K562 (cell line): Measurements from ENCODE around the gene USP11. TPM values are rescaled to one million over a fixed set of nuclear protein-coding genes. Genes with fewer than 3 reads are reported as not detected.

Experiments used
- ATAC-seq: fragments of 200-7000 bp; cut with Tn5 transposase; 3 replicates; pipeline ENCODE4 v1.9.1; 2020; ENCODE audit warnings: moderate library complexity
- BruUV-seq: library from RNA; stranded (reverse); fragments of 400-500 nt; replicated peaks from 2 replicates; lab custom pipeline; 2021; lab: Mats Ljungman, UMichigan
- CTCF ChIA-PET: fragments of 300-600 bp; formaldehyde crosslinking; extraction: SDS; loops from one replicate; lab custom pipeline; 2021; ENCODE audit warnings: low intra/inter-chr PET ratio; lab: Yijun Ruan, JAX
- POLR2A ChIA-PET: fragments of 300-600, 350-650 bp; sonication (Branson Sonifier 250); formaldehyde crosslinking; extraction: SDS; loops from one replicate; lab custom pipeline; 2021; ENCODE audit warnings: antibody characterized with exemption, inconsistent platforms; lab: Yijun Ruan, JAX
- DNase-seq, 4 experiments: peaks; one replicate each; pipeline versions ENCODE4 v3.0.0 to v3.0.0-alpha.2; 2011 to 2018; ENCODE audit warnings: low spot score in 3 of 4, mixed read lengths in 3 of 4; ENCODE audit errors: extremely low read depth in 1 of 4
- FAIRE-seq: peaks from 2 replicates; lab custom pipeline; 2011; peaks lifted over from hg19 to GRCh38; lab: Jason Lieb, UNC
- H2AFZ ChIP-seq: 2 replicates; pipeline ENCODE4 v1.6.0; 2011; ENCODE audit warnings: low read depth, low read length, control low read depth, inconsistent platforms
- H3K27ac ChIP-seq: fragments of 200-600 bp; 3 replicates; pipeline ENCODE4 v1.8.0; 2011; ENCODE audit warnings: low read depth, mild to moderate bottlenecking, control low read depth, inconsistent platforms, low read length, moderate library complexity, mixed read lengths; ENCODE audit errors: extremely low read depth
- H3K27me3 ChIP-seq, 2 experiments: fragments of 300-600 bp in 1 of 2; 2 replicates in 1 of 2; 3 replicates in 1 of 2; pipeline versions ENCODE4 v1.6.0 to v1.8.0; 2011; ENCODE audit warnings: inconsistent platforms in 2 of 2, low read length in 2 of 2, mild to moderate bottlenecking in 1 of 2, mixed read lengths in 1 of 2, moderate library complexity in 1 of 2; ENCODE audit not compliant: control insufficient read depth in 2 of 2, insufficient read depth in 2 of 2
- H3K36me3 ChIP-seq: fragments of 300-600 bp; 3 replicates; pipeline ENCODE4 v1.8.0; 2011; ENCODE audit warnings: mild to moderate bottlenecking, low read length, inconsistent platforms; ENCODE audit not compliant: control insufficient read depth, insufficient read depth
- H3K4me1 ChIP-seq, 2 experiments: fragments of 200-600 bp in 1 of 2; replicated peaks in 1 of 2; 2 replicates in 1 of 2; 3 replicates in 1 of 2; pipeline versions ENCODE4 v1.5.1 to v1.8.0; 2011; ENCODE audit warnings: inconsistent platforms in 2 of 2, low read length in 2 of 2, mild to moderate bottlenecking in 1 of 2, mixed read lengths in 1 of 2, moderate library complexity in 1 of 2; ENCODE audit not compliant: control insufficient read depth in 2 of 2, insufficient read depth in 2 of 2
- H3K4me2 ChIP-seq: 2 replicates; pipeline ENCODE4 v1.6.1; 2011; ENCODE audit warnings: low read length, control low read depth, inconsistent platforms, mixed read lengths; ENCODE audit not compliant: insufficient read depth
- H3K4me3 ChIP-seq: fragments of 200-600 bp; sonication (generic), shearing (Covaris generic); 2 replicates; pipeline ENCODE4 v1.5.1; 2016; ENCODE audit warnings: control low read depth, inconsistent platforms
- H3K79me2 ChIP-seq: fragments of 200-600 bp; 3 replicates; pipeline ENCODE4 v1.8.0; 2011; ENCODE audit warnings: low read length, inconsistent platforms; ENCODE audit not compliant: control insufficient read depth, insufficient read depth
- H3K9ac ChIP-seq, 2 experiments: 2 replicates each; pipeline versions ENCODE4 v1.6.0 to v1.6.1; 2011; ENCODE audit warnings: low read depth in 2 of 2, low read length in 2 of 2, control low read depth in 1 of 2, inconsistent platforms in 1 of 2, mild to moderate bottlenecking in 1 of 2, mixed read lengths in 1 of 2; ENCODE audit not compliant: insufficient read depth in 1 of 2
- H3K9me1 ChIP-seq: one replicate; pipeline ENCODE4 v1.6.0; 2011; ENCODE audit warnings: inconsistent platforms, mild to moderate bottlenecking, low read length, moderate library complexity; ENCODE audit not compliant: control insufficient read depth, insufficient read depth
- H3K9me3 ChIP-seq: replicated peaks from 2 replicates; pipeline ENCODE4 v1.5.1; 2011; ENCODE audit warnings: low read depth, low read length, inconsistent platforms; ENCODE audit not compliant: control insufficient read depth, insufficient read depth
- H4K20me1 ChIP-seq: replicated peaks from 2 replicates; pipeline ENCODE4 v1.6.1; 2011; ENCODE audit warnings: low read length, inconsistent platforms, mixed read lengths; ENCODE audit not compliant: control insufficient read depth, insufficient read depth
- BDP1 ChIP-seq: IDR thresholded peaks from 3 replicates; pipeline ENCODE4 v1.6.1; 2011; ENCODE audit not compliant: insufficient read length, insufficient read depth
- ETS2 ChIP-seq: IDR thresholded peaks from 2 replicates; pipeline ENCODE4 v1.6.1; 2016; ENCODE audit warnings: borderline replicate concordance, missing genetic modification characterization, mild to moderate bottlenecking, moderate library complexity, missing compliant biosample characterization; ENCODE audit not compliant: poor library complexity, severe bottlenecking
- FOXA1 ChIP-seq: fragments of 450-650 bp; IDR thresholded peaks from 2 replicates; pipeline ENCODE4 v1.6.1; 2016; ENCODE audit warnings: mild to moderate bottlenecking, borderline replicate concordance
- HDAC3 ChIP-seq: fragments of 450-650 bp; IDR thresholded peaks from 2 replicates; pipeline ENCODE4 v1.6.1; 2018; ENCODE audit warnings: borderline replicate concordance, mild to moderate bottlenecking, moderate library complexity; ENCODE audit not compliant: partially characterized antibody
- HDAC6 ChIP-seq: IDR thresholded peaks from 2 replicates; pipeline ENCODE4 v1.6.1; 2012; ENCODE audit warnings: low read depth, mild to moderate bottlenecking, control low read depth, inconsistent platforms, low read length, moderate library complexity
- HNRNPH1 ChIP-seq: fragments of 200-400 bp; formaldehyde crosslinking; optimal IDR thresholded peaks from 2 replicates; pipeline ENCODE3; 2017; ENCODE audit warnings: low read depth, mild to moderate bottlenecking, low read length, moderate library complexity
- JUND ChIP-seq, 2 experiments: IDR thresholded peaks; 2 replicates in 1 of 2; 3 replicates in 1 of 2; pipeline ENCODE4 v1.6.1; 2011; ENCODE audit warnings: borderline replicate concordance in 2 of 2, low read depth in 2 of 2, low read length in 2 of 2, improper control_type of control experiment in 1 of 2, missing biosample characterization in 1 of 2, missing genetic modification characterization in 1 of 2, missing genetic modification reagents in 1 of 2
- KAT2B ChIP-seq: IDR thresholded peaks from one replicate; pipeline ENCODE4 v1.6.1; 2012; ENCODE audit warnings: low read depth, mild to moderate bottlenecking, control low read depth, inconsistent platforms, low read length, moderate library complexity
- KAT7 ChIP-seq: sonication (generic); formaldehyde crosslinking; IDR thresholded peaks from 2 replicates; pipeline ENCODE4 v1.8.0; 2022; ENCODE audit warnings: missing genetic modification reagents, mild to moderate bottlenecking, borderline replicate concordance
- MBD2 ChIP-seq: sonication (generic); IDR thresholded peaks from 2 replicates; pipeline ENCODE4 v1.6.1; 2016; ENCODE audit warnings: low read depth, borderline replicate concordance
- RAD51 ChIP-seq: fragments of 450-650 bp; IDR thresholded peaks from 2 replicates; pipeline ENCODE4 v1.7.1; 2016; ENCODE audit warnings: low read depth, mild to moderate bottlenecking, borderline replicate concordance
- SMAD3 ChIP-seq: fragments of 450-650 bp; formaldehyde crosslinking; conservative IDR thresholded peaks from 2 replicates; pipeline ENCODE4 v1.4.0; 2020; ENCODE audit warnings: mild to moderate bottlenecking
- TCF7L2 ChIP-seq: fragments of 150-350 bp; IDR thresholded peaks from 2 replicates; pipeline ENCODE4 v1.6.1; 2016; ENCODE audit warnings: low read depth, mild to moderate bottlenecking, low read length, moderate library complexity
- TRIM24 ChIP-seq, 2 experiments: fragments of 450-650 bp; IDR thresholded peaks; 2 replicates each; pipeline ENCODE4 v1.6.1; 2016
- ZFPM2 ChIP-seq: fragments of 250-450 bp; sonication (Bioruptor Pico); IDR thresholded peaks from 2 replicates; pipeline ENCODE4 v1.5.1; 2022; ENCODE audit warnings: mild to moderate bottlenecking
- ZNF239 ChIP-seq: fragments of 250-450 bp; sonication (Bioruptor Pico); IDR thresholded peaks from 2 replicates; pipeline ENCODE4 v1.4.0; 2020; ENCODE audit warnings: mild to moderate bottlenecking
- ZNF354B ChIP-seq: fragments of 250-450 bp; sonication (Bioruptor Pico); IDR thresholded peaks from 2 replicates; pipeline ENCODE4 v1.4.0; 2020
- ZNF507 ChIP-seq: conservative IDR thresholded peaks from 2 replicates; pipeline ENCODE4 v1.6.1; 2017; ENCODE audit warnings: missing genetic modification characterization, missing compliant biosample characterization
- ZNF778 ChIP-seq: fragments of 450-650 bp; formaldehyde crosslinking; IDR thresholded peaks from 2 replicates; pipeline ENCODE4 v1.4.0; 2020; ENCODE audit warnings: mild to moderate bottlenecking, moderate library complexity
- WGBS: fragments of 100-300 bp; shearing (Covaris generic); methylation state at CpG from one replicate; pipeline ENCODE4 v1.1.6; 2016; ENCODE audit warnings: low coverage, mixed read lengths; ENCODE audit not compliant: insufficient coverage; ENCODE audit errors: missing lambda C conversion rate; 5-methylcytosine and 5-hydroxymethylcytosine counted together
- in situ Hi-C: fragments of 300-500 bp; cut with MboI; formaldehyde crosslinking; loops from 4 replicates; pipeline ENCODE4 v1.15.0; 2018; ENCODE audit warnings: inconsistent platforms, mixed read lengths
- intact Hi-C: fragments of 100-400 bp; cut with micrococcal nuclease; formaldehyde crosslinking; loops from 2 replicates; pipeline ENCODE4 v1.14.2; 2022
- polyA plus RNA-seq, 8 experiments: library from polyadenylated mRNA; depleted of rRNA in 4 of 8; stranded (reverse) in 5 of 8; unstranded in 3 of 8; fragments of >200 nt; fragmentation: Nextera tagmentation in 2 of 8; fragmentation: Illumina TruSeq in 1 of 8; extraction: Ambion mirVana in 2 of 8; extraction: Trizol in 1 of 8; gene quantifications; 2 replicates each; pipeline versions ENCODE4 v1.2.1 to v1.2.3, GENCODE V29; 2011 to 2014; ENCODE audit warnings: inconsistent platforms in 1 of 8, missing spikeins in 1 of 8
- total RNA-seq, 7 experiments: library from RNA; depleted of rRNA in 6 of 7; stranded (reverse); fragments of >200 nt in 6 of 7; fragmentation: Illumina TruSeq in 2 of 7; extraction: Trizol in 2 of 7; gene quantifications; 2 replicates each; pipeline versions ENCODE4 v1.2.1 to v1.2.3, GENCODE V29; 2011 to 2021; ENCODE audit warnings: low replicate concordance in 1 of 7
- TF ChIP-seq, protein P1 (sequence below), 2 experiments: IDR thresholded peaks; 2 replicates each; pipeline ENCODE4 v1.6.1; 2012; ENCODE audit warnings: improper control_type of control experiment in 2 of 2, low read depth in 2 of 2, low read length in 2 of 2, borderline replicate concordance in 1 of 2
- TF ChIP-seq, protein P2 (sequence below): sonication (generic); formaldehyde crosslinking; IDR thresholded peaks from 2 replicates; pipeline ENCODE4 v1.8.0; 2022; ENCODE audit warnings: mild to moderate bottlenecking, low read depth, missing genetic modification reagents

USP11 gene
- total and polyA plus RNA-seq, 9 of the 15 experiments (the other 6 are each of a cell fraction or from before 2014, with no cell fraction given): 2.5 to 29.0 (median 11.7) TPM

DNA sequence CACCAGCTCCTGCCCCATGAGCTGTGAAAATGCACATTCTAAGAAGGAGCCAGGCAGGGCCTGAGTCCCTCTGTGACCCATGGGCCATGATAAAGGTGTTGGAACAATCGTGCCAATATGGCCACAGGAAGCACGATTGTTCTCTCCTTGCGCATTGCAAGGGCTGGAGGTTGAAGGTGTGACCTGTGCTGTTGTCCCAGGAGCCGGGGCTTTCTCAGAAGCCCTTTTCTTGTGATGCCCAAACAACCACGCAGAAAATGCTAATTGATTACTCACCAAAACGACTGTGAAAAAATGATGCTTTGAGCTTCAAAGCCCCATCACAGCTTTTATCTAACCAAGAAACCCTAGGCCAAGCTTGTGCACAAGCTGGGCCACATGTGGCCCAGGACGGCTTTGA, 33.8 kb downstream of the USP11 start (continued):
- TF ChIP-seq, protein P1, sequence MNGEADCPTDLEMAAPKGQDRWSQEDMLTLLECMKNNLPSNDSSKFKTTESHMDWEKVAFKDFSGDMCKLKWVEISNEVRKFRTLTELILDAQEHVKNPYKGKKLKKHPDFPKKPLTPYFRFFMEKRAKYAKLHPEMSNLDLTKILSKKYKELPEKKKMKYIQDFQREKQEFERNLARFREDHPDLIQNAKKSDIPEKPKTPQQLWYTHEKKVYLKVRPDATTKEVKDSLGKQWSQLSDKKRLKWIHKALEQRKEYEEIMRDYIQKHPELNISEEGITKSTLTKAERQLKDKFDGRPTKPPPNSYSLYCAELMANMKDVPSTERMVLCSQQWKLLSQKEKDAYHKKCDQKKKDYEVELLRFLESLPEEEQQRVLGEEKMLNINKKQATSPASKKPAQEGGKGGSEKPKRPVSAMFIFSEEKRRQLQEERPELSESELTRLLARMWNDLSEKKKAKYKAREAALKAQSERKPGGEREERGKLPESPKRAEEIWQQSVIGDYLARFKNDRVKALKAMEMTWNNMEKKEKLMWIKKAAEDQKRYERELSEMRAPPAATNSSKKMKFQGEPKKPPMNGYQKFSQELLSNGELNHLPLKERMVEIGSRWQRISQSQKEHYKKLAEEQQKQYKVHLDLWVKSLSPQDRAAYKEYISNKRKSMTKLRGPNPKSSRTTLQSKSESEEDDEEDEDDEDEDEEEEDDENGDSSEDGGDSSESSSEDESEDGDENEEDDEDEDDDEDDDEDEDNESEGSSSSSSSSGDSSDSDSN (IDR thresholded peaks at IDR 0.05; ENCODE audit: borderline replicate concordance in 1 of 2, low read depth in 2 of 2, low read length in 2 of 2): no peak
- TF ChIP-seq ZNF239 (CRISPR knock-in tag) (no peak), HNRNPH1 (no peak)

DNA sequence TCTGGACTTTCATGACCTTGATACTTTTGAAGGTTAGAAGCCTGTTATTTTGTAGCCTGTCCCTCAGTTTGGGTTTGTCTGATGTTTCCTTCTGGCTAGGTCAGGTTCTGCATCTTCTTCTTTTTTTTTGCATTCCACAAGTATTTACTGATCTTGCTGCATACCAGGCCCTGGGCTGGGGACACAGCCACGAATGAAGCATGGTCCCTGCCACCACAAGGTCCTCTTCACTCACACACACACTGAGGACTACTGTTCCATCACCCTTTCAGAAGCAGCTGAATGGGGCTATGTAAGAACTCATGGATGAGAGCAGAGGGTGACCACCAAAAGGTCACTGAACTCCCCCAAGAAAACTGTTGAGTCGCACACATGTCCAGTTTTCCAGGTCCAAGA, 39.2 kb downstream of the USP11 start:
- Histone ChIP-seq H3K4me3 (no peak overlapping the region), H4K20me1 (no peaks in the 10 kb centered on the region), H3K9me1 (no peaks in the 10 kb centered on the region), H3K27ac (no peak overlapping the region), H3K9ac (no peak overlapping the region), H3K9me3 (no peaks in the 10 kb centered on the region), H3K79me2 (no peaks in the 10 kb centered on the region), H2AFZ (no peak overlapping the region), H3K36me3 (no peaks in the 10 kb centered on the region), H3K27me3 (peaks cover 2 to 18% of the 10 kb centered on the region in 2 experiments; a peak in 3 of 5 replicates), H3K4me2 (no peak overlapping the region), H3K4me1 (no peaks in the 10 kb centered on the region)
- WGBS: 0% methylated on average over 2 of the region's 2 CpGs
- BruUV-seq: no TSS peak
- FAIRE-seq: no peak
- POLR2A ChIA-PET: no interaction called here
- ATAC-seq: no peak
- intact Hi-C loops (no loop called here), in situ Hi-C loops (no loop called here)
- DNase-seq: no peak
- CTCF ChIA-PET: no interaction called here
- TF ChIP-seq TCF7L2: no peak
- no peak for TF ChIP-seq TRIM24 (IDR thresholded peaks at IDR 0.05)
- no peak for TF ChIP-seq BDP1
- no peak for TF ChIP-seq RAD51
- no peak for TF ChIP-seq MBD2
- TF ChIP-seq, protein P2, sequence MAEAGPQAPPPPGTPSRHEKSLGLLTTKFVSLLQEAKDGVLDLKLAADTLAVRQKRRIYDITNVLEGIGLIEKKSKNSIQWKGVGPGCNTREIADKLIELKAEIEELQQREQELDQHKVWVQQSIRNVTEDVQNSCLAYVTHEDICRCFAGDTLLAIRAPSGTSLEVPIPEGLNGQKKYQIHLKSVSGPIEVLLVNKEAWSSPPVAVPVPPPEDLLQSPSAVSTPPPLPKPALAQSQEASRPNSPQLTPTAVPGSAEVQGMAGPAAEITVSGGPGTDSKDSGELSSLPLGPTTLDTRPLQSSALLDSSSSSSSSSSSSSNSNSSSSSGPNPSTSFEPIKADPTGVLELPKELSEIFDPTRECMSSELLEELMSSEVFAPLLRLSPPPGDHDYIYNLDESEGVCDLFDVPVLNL: no peak
- no peak for TF ChIP-seq KAT7 (CRISPR knock-in tag)
- TF ChIP-seq FOXA1: no peak
- TF ChIP-seq SMAD3: no peak
- no peak for TF ChIP-seq ZFPM2
- TF ChIP-seq HDAC3: no peak
- TF ChIP-seq ZNF354B: no peak
- TF ChIP-seq ZNF507 (tag): no peak
- no peak for TF ChIP-seq ETS2 (tag)
- no peak for TF ChIP-seq ZNF778
- no peak for TF ChIP-seq JUND (IDR thresholded peaks at IDR 0.05; ENCODE audit: borderline replicate concordance, low read depth, low read length)
- TF ChIP-seq JUND (tag; IDR thresholded peaks at IDR 0.05; ENCODE audit: borderline replicate concordance, low read depth, low read length): no peak
- no peak for TF ChIP-seq HDAC6
- TF ChIP-seq KAT2B: no peak
